Activated CD4-positive, alpha-beta T cell treated with anti-CD3 and anti-CD28 coated beads, Interleukin-2, amount 10 ng/mL, durations not matched to agents 7 days and 5 days (primary cell): ENCODE measurements around the gene FST. TPM values are rescaled to one million over a fixed set of nuclear protein-coding genes. Genes with fewer than 3 reads are reported as not detected.

ENCODE experiments used
- CTCF ChIA-PET: fragments of 350-600 bp; sonication (Branson Sonifier 250); formaldehyde crosslinking; loops from one replicate; lab custom pipeline; 2021; ENCODE audit warnings: antibody characterized with exemption; lab: Charles Lee
- POLR2A ChIA-PET: fragments of 350-600 bp; sonication (Branson Sonifier 250); formaldehyde crosslinking; loops from one replicate; lab custom pipeline; 2021; ENCODE audit warnings: antibody characterized with exemption; lab: Charles Lee
- DNase-seq: peaks from one replicate; pipeline ENCODE4 v3.0.0-alpha.2; 2020
- H3K27ac Mint-ChIP-seq: one replicate; pipeline ENCODE4 v1.8.0; 2021; ENCODE audit warnings: mild to moderate bottlenecking, moderate library complexity, mixed read lengths
- H3K27me3 Mint-ChIP-seq: one replicate; pipeline ENCODE4 v1.8.0; 2021; ENCODE audit warnings: mixed read lengths
- H3K36me3 Mint-ChIP-seq: one replicate; pipeline ENCODE4 v1.8.0; 2021; ENCODE audit warnings: low read depth, mixed read lengths
- H3K4me1 Mint-ChIP-seq: one replicate; pipeline ENCODE4 v1.8.0; 2021; ENCODE audit warnings: mixed read lengths
- H3K4me3 Mint-ChIP-seq: one replicate; pipeline ENCODE4 v1.8.0; 2021; ENCODE audit warnings: mild to moderate bottlenecking, moderate library complexity, mixed read lengths
- H3K9me3 Mint-ChIP-seq: one replicate; pipeline ENCODE4 v1.8.0; 2021; ENCODE audit warnings: mixed read lengths
- total RNA-seq, 2 experiments: library from RNA; stranded (reverse); gene quantifications; one replicate each; pipeline ENCODE4 v1.2.3, GENCODE V29; 2021

FST gene
- total RNA-seq, 2 experiments from 2014 or later, result not detected

- Mint-ChIP-seq H3K27me3 (peaks cover 7% of the 10 kb centered on the region), H3K9me3 (peaks cover 4% of the 10 kb centered on the region), H3K27ac (no peak overlapping the region), H3K36me3 (no peaks in the 10 kb centered on the region), H3K4me1 (no peaks in the 10 kb centered on the region), H3K4me3 (no peak overlapping the region)
- CTCF ChIA-PET, result no interaction called here
- POLR2A ChIA-PET, result no interaction called here
- no peak for DNase-seq
These were observed 23.3 kb downstream of the FST start for GRCh38 chr5:53503562-53504218.

GRCh38 chr5:53507013-53507412, 26.6 kb downstream of the FST start:
- no peak for DNase-seq
- H3K27me3 Mint-ChIP-seq, result peaks cover 10% of the 10 kb centered on the region
- H3K27ac Mint-ChIP-seq, result no peak overlapping the region
- peaks cover 8% of the 10 kb centered on the region for H3K9me3 Mint-ChIP-seq
- no peak overlapping the region for H3K4me3 Mint-ChIP-seq
- H3K36me3 Mint-ChIP-seq, result no peaks in the 10 kb centered on the region
- POLR2A ChIA-PET, result interaction anchor here (0.6 kb wide), 1 partner anchor 552 kb away, joined by 3 read pairs; no protein-coding TSS in a partner anchor
- CTCF ChIA-PET, result no interaction called here
- H3K4me1 Mint-ChIP-seq, result no peaks in the 10 kb centered on the region

GRCh38 chr5:53508125-53508524, 27.7 kb downstream of the FST start:
- H3K27me3 Mint-ChIP-seq, result peaks cover 4% of the 10 kb centered on the region
- no peaks in the 10 kb centered on the region for H3K4me1 Mint-ChIP-seq
- CTCF ChIA-PET, result interaction anchor here (0.6 kb wide), 1 partner anchor 685 kb away, joined by 3 read pairs; no protein-coding TSS in a partner anchor
- POLR2A ChIA-PET, result no interaction called here
- H3K27ac Mint-ChIP-seq, result no peak overlapping the region
- no peak for DNase-seq
- no peak overlapping the region for H3K4me3 Mint-ChIP-seq
- no peaks in the 10 kb centered on the region for H3K36me3 Mint-ChIP-seq
- peaks cover 8% of the 10 kb centered on the region for H3K9me3 Mint-ChIP-seq

- Mint-ChIP-seq H3K27ac (no peak overlapping the region), H3K27me3 (peaks cover 10% of the 10 kb centered on the region), H3K9me3 (peaks cover 5% of the 10 kb centered on the region), H3K4me1 (no peaks in the 10 kb centered on the region), H3K36me3 (no peaks in the 10 kb centered on the region), H3K4me3 (no peak overlapping the region)
- ChIA-PET POLR2A (no interaction called here), CTCF (no interaction called here)
- no peak for DNase-seq
These were observed 32.1 kb downstream of the FST start for GRCh38 chr5:53512539-53512938.

- Mint-ChIP-seq H3K27me3 (peaks cover 15% of the 10 kb centered on the region), H3K4me3 (no peak overlapping the region), H3K9me3 (no peaks in the 10 kb centered on the region), H3K4me1 (no peaks in the 10 kb centered on the region), H3K36me3 (no peaks in the 10 kb centered on the region), H3K27ac (no peak overlapping the region)
- ChIA-PET CTCF (no interaction called here), POLR2A (no interaction called here)
- no peak for DNase-seq
These were observed 35.6 kb downstream of the FST start for GRCh38 chr5:53515988-53516387.

GRCh38 chr5:53520813-53521212, 40.4 kb downstream of the FST start:
- H3K36me3 Mint-ChIP-seq, result no peaks in the 10 kb centered on the region
- no peak for DNase-seq
- no peaks in the 10 kb centered on the region for H3K4me1 Mint-ChIP-seq
- ChIA-PET CTCF (no interaction called here), POLR2A (no interaction called here)
- H3K27me3 Mint-ChIP-seq, result peaks cover 13% of the 10 kb centered on the region
- H3K4me3 Mint-ChIP-seq, result no peak overlapping the region
- H3K9me3 Mint-ChIP-seq, result no peaks in the 10 kb centered on the region
- H3K27ac Mint-ChIP-seq, result no peak overlapping the region

Other genes starting within 250 kb of the FST start
- 10 to 100 TPM; 43.2 to 46.8 TPM for gene NDUFS4, start 80.0 kb downstream of the FST start, total RNA-seq